H1 (cell line): Measurements from ENCODE around the gene VDR. TPM values are rescaled to one million over a fixed set of nuclear protein-coding genes. Genes with fewer than 3 reads are reported as not detected.

Source experiments
- PHF8 ChIP-seq: fragments of 200-600 bp; sonication (generic); conservative IDR thresholded peaks from 2 replicates; pipeline ENCODE4 v1.7.1; 2012; ENCODE audit warnings: low read depth, mild to moderate bottlenecking, inconsistent platforms, low read length, moderate library complexity
- RNF2 ChIP-seq: fragments of 200-900, 300-1000 bp; sonication (generic); IDR thresholded peaks from 2 replicates; pipeline ENCODE4 v1.7.1; 2016; ENCODE audit warnings: borderline replicate concordance, low read depth, mild to moderate bottlenecking, antibody characterized with exemption, low read length; ENCODE audit not compliant: poor library complexity, severe bottlenecking; ENCODE audit errors: missing control alignments
- polyA plus RNA-seq, 7 experiments: library from polyadenylated mRNA; depleted of rRNA in 3 of 7; stranded (reverse) in 5 of 7; unstranded in 2 of 7; fragments of >200 nt in 5 of 7; fragments of 200-250 nt in 2 of 7; gene quantifications; 1 replicate in 5 of 7; 2 replicates in 1 of 7; 4 replicates in 1 of 7; pipeline versions ENCODE4 v1.2.1 to v1.2.3, GENCODE V29; 2011 to 2013; ENCODE audit warnings: missing spikeins in 2 of 7, mixed read lengths in 2 of 7
- total RNA-seq: library from RNA; stranded (reverse); fragmentation: NEBNext Ultra II Directional; extraction: Animal tissue kit (Norgen Biotek cat#: 25700); gene quantifications from 2 replicates; pipeline ENCODE4 v1.2.1, GENCODE V29; 2021

Gene VDR
- total and polyA plus RNA-seq, 2 of the 8 experiments (the other 6 are each of a cell fraction or from before 2014, with no cell fraction given) = 0.44 to 0.65 TPM

- no peak for TF ChIP-seq RNF2
- TF ChIP-seq PHF8 = no peak
- TF ChIP-seq, all 59 proteins: peak for 0
These were observed 112.9 kb downstream of the VDR start (continued) for GRCh38 chr12:47791874-47792273.

Other genes starting within 250 kb of the VDR start
- 49.6 and 60.5 TPM in 2 replicates for gene RPAP3, start 199.0 kb downstream of the VDR start, total RNA-seq
- gene RPAP3, start 199.0 kb downstream of the VDR start, polyA plus RNA-seq (2011; rRNA removed) = 3.1 and 6.4 TPM in 2 replicates
- gene ENDOU, start 179.5 kb downstream of the VDR start, total RNA-seq = not detected in 2 replicates
- not detected in 2 replicates for gene ENDOU, start 179.5 kb downstream of the VDR start, polyA plus RNA-seq (2011; rRNA removed)
- 6.7 and 9.4 TPM in 2 replicates for gene RAPGEF3, start 146.1 kb downstream of the VDR start, total RNA-seq
- 5.0 and 5.2 TPM in 2 replicates for gene RAPGEF3, start 146.1 kb downstream of the VDR start, polyA plus RNA-seq (2011; rRNA removed)
- gene SLC48A1, start 131.8 kb downstream of the VDR start, total RNA-seq = 14.0 and 14.1 TPM in 2 replicates
- gene SLC48A1, start 131.8 kb downstream of the VDR start, polyA plus RNA-seq (2011; rRNA removed) = 9.5 and 12.1 TPM in 2 replicates
- gene HDAC7, start 85.1 kb downstream of the VDR start, total RNA-seq = 82.0 and 84.9 TPM in 2 replicates
- gene HDAC7, start 85.1 kb downstream of the VDR start, polyA plus RNA-seq (2011; rRNA removed) = 25.5 and 52.0 TPM in 2 replicates
- gene TMEM106C, start 58.6 kb upstream of the VDR start, total RNA-seq = 36.6 and 37.0 TPM in 2 replicates
- 35.7 and 45.3 TPM in 2 replicates for gene TMEM106C, start 58.6 kb upstream of the VDR start, polyA plus RNA-seq (2011; rRNA removed)
- 11.7 and 14.6 TPM in 2 replicates for gene COL2A1, start 99.5 kb upstream of the VDR start, total RNA-seq
- gene COL2A1, start 99.5 kb upstream of the VDR start, polyA plus RNA-seq (2011; rRNA removed) = 4.2 and 8.8 TPM in 2 replicates
- 29.8 and 31.5 TPM in 2 replicates for gene SENP1, start 201.1 kb upstream of the VDR start, total RNA-seq
- 9.5 and 14.2 TPM in 2 replicates for gene SENP1, start 201.1 kb upstream of the VDR start, polyA plus RNA-seq (2011; rRNA removed)
- 106 and 109 TPM in 2 replicates for gene PFKM, start 214.4 kb upstream of the VDR start, total RNA-seq
- gene PFKM, start 214.4 kb upstream of the VDR start, polyA plus RNA-seq (2011; rRNA removed) = 62.6 and 73.7 TPM in 2 replicates